ENCODE data around the gene GRXCR1.

The GRXCR1 gene

DNA sequence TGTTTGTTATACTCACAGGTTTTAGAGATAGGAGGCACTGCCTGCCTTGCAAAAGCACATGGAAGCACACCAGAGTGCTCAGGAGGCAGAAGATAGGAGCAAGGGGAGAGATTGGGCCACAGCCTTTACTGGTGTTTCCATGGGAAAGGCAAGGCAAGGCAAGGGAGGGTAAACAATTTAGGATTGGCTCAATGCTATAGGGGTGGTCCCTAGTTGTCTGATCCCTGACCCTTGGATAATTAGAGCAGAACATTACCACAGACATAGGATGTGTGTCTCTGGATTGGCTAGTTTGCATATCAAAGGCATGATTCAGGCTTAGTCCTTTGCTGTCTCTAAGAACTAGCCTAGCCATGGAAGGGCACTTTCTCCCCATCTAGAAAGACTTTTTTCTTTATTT is 36.1 kb downstream of the GRXCR1 start:
- DNase-seq (ENCODE audit: low read depth) = no peak

DNA sequence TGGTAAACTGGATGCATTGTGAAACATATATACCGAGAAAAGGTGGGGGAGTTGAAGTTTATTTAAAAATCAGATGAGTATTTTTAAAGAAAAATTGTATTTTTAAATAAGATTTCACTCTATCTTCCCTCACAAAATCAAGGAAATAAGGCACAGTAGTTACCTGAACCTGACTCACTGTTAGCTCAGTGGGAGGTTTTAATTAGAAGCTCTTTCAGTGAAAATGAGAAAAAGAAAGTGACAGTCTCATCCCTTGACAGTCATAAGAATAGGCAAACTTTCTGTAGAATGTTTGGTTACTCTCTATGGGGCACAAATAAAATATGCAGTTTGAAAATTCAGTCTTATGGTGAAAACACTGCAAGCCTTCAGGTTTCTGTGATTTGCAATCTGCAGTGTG is 49.7 kb downstream of the GRXCR1 start:
- no peak for DNase-seq (ENCODE audit: low read depth)

DNA sequence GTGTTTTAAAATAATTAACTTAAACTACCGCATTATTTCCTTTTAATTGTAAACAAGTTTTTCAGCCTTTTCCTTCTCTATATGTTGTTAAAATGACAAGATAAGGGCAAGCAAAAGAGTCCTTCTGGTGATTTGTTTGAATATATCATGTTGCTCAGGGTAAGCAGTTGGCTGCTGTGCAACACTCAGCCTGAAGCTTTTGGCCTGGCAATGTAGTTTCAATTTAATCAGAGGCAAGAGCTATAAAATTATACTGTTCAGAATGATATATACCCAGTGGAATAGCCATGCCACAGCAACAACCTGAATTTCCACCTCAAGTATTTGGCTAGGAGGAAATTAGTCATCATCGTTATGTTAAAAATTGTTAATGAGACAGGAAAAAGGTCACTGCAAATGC is 53.4 kb downstream of the GRXCR1 start:
- no peak for DNase-seq (ENCODE audit: low read depth)

DNA sequence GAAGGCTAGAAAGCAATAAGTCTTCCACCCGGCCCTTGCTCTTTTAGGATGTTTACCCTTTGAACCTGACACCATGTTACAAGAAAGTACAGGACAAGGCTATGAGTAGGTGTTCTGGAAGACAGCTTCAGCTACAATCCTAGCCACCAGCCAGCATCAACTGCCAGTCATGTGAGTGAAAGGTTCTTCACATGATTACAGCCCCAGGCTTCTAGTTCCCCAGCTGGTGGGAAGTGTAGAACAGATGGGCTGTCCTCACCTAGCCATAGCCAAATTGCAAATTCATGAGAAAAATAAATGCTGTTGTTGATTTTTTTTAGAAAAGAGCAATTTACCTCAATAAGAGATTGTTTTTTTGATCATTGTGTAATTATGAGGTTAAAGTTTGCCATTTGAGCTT is 60.8 kb downstream of the GRXCR1 start:
- no peak for DNase-seq (ENCODE audit: low read depth)

DNA sequence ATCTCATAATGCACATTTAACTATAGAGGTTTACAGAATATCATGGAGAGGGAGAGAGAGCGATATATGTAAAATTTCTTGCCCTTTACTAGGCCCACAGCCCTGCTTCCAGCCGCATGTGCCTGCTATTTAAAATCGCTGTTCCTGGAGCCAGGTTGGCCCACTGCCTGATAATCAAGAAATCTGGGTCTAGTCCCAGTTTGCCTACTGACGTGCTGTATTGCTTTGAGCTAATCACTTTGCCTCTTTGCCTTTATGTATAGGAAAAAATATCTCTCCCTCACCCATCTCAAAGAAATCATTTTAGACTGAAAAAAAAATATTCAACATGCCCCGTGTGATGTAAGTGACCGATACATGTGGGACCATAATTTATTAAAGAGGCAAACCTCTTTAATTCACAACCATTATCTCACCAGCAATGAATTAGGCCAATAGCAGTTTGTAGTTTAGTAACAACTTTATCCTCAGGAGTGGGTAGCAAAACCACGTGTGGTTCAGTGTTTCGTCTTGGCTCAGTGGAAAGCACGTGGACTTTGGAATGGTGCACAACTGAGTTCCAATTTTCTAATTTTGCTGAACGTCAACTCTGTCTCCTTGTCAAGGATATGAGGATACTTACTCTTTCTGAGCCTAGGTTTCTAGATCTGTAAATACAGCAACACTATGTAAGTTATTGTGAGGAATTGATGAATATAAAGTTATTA is 62.6 kb downstream of the GRXCR1 start:
- DNase-seq (ENCODE audit: low read depth) = no peak

DNA sequence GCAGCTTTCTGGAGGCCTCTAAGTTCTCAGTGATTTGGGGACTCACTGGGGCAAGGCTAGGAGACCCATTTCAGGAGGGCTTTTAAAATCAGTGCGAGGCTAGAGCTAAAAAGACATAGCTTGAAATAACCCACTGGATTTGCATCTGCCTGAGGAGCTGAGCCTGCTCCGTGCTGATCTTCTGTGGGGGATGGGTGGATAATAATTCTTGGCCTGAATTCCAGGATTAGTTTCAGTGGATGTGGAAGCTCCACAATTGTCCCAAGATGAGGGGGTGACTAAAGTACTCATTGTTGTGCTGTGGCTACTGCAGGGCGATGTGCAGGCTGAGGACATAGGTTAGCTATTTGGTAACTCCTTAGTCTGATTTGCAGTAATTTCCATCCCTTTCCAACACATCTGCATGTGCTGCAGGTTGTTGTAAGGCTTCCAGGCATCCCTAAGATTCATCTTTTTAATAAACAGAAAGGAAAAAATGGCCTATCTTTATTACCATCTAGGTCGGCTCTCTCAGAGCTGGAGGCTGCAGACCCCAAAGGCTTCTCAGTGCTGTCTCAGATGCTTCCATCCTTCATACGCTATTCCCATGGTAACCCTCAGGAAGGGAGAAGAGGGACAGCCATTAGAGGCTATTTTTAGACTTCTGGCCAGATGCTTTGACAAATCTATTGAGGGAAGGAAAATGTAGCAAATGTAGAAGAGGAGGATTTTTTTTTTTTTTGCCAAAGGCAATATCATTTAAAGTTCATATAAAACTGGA is 63.4 kb downstream of the GRXCR1 start:
- no peak for DNase-seq (ENCODE audit: low read depth)

DNA sequence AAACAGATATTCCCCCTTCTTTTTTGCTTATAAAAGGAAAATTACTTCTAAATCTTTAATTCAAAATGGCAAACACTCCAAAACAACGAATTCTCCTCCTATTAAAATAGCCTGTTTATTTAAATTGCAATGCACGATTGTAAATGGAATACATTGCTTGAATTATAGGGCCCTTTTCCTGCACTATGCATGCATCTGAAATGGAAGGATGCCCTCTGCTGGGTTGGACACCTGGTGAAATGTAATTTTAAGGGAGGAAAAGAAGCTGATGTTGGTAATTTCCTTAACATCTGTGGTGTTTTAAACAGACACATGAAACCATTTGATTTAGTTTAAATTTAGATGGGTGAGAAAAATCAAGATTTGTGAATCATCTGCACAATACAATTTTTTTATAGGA is 72.8 kb downstream of the GRXCR1 start:
- DNase-seq (ENCODE audit: low read depth) = no peak

DNA sequence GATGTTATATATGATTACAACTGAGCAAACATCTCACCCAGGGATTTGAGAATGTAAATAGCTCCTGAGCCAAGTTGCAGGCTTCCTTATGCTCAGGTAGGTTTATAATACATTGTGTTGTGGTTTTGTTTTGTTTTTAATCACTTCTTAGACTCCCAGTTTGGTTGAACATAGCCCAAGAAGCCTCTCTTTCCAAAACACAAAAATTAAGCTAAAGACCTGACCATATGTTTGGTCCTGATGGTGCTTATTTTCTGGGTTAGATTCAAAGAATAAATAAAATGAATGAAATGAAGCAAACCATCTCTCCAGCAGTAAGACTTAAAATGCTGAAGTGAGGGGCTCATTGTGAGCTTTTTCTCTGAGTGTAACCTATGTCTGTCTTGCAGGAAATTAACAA is 93.5 kb downstream of the GRXCR1 start:
- DNase-seq (ENCODE audit: low read depth) = no peak

DNA sequence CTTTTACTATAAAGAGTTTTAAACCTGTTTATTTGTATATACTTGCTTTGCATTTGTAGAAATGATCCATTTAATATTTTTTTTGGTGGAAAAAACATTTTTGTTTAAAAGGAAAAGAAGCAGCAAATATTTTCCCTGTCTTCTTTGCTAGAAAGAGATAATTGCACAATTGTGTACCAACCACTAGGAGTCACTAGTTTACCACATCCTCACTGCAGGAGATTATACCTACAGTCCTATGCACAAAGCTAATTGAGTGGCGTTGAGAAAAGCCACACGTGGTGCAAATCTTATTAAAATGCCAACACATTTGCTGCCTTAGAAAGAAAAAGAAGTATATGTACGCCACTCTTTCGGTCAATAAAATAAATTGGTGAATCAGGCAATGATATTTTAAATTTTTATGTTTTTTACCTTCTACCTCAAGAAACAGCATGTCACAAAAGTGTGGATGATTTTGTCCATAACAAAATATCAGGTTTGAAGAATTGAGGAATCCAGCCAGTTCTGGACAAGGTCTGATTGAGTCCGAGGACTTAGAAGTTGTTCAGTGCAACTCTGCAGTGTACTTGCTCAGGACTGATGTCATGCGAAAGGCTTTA is 102.9 kb downstream of the GRXCR1 start:
- no peak for DNase-seq (ENCODE audit: low read depth)

DNA sequence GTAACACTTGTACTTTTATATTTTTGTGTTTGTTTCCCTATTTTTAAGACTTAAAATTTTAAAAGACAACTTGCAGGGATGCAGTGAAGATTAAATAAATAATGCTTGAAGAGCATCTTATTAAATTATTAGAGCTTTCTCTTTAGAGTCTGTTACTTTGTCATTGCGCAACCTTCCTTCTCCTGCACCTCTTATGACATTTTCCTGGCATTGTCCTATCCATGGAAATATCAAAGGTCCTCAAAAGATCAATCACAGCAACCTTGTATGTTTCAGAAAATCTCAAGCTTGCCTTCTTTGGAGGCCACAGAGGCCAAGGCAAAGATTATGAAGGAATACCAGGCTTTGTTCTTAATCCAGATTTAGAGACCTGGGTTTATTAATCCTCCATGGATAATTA is 116.3 kb downstream of the GRXCR1 start:
- DNase-seq (ENCODE audit: low read depth) = no peak

DNA sequence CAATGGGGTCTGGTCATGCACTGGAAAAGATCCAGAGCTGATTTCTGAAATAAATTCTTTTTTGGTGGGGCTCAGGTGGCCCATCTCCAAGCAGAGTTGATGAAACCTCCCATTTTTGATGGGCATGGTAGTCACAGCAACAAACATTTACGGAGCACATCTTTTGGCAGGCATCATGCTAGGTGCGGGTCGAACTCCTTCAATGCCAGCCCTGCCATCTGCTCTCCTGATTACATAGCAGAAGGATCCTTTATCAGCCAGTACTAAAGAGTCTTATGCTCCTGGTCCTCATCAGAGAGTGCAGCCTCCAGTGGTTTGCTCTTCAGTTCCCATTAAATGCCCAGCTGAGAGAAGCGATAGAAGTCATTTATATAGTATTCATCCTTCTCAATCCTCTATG is 121.7 kb downstream of the GRXCR1 start:
- no peak for DNase-seq (ENCODE audit: low read depth)

DNA sequence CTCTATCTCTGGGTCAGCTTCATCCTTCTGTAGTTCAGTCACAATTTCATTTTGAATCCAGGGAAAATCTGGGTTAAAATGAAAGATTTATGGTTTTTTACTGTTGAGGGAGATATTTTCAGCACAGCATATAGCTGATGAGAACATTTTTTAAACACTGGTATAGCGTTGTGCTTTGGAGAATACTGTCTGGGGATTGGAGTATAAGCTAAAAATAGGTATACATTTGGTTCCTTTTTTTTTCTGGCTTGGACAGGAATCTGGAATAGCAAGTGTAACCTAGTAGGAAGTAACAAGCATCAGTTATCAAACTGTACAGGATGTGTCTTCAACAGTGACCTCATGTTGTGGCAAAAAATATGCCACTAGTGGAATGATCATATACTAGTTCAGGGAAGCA is 149.1 kb downstream of the GRXCR1 start:
- DNase-seq (ENCODE audit: low read depth) = no peak

DNA sequence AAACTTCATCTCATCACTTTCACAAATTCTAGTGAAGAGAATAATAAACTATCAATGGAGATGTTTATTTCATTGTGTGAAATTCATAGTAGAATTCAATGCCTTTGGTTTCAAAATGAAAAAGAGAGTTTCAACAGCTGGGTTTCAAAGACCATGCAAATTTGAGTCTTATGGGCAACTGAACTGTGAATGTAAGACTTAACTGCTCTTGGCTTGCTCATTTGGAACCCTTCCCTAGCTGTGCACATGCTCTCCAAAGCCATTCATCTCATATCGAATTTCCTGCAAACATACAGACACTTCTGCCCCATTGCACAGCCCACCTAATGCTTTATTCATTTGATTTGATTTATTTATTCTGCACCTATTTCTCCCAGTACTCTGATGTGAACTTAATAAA is 154.5 kb downstream of the GRXCR1 start:
- DNase-seq (ENCODE audit: low read depth) = no peak

DNA sequence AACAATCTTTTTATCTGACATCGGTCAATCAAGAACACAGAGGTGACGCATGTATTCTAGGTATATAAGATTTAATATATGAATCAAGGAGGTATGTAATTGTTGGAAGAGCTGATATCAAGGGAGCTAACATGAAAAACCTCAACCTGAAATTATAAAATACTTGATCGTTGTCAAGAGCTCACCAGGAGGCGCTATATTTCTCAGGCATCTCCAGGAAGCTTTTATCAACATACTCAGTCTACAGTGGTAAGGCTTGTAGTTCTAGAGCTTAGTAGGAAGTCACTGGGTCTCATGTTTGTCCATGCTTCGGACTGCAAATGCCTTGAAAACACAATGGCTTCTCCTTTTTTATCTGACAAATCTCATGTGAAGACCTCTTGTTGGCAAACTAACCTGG is 156.1 kb downstream of the GRXCR1 start:
- DNase-seq (ENCODE audit: low read depth) = no peak

DNA sequence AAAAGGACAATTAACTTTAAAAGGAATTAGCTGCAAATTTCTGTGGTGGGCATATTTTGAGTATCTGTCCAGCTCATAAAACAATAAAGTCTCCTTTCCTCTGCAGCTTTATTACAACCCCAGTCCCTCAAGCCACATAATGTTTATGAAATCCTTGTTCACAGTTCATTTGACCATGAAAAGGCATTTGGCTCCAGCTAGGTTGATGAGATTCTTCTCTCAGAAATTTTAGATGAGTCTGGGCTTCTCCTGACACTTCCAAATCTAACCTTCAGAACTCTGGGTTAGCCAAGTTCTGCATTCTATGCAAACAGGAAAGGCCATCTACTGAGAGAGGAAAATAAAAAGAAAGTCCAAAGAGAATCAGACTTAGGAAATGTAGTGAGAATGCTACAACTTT is 156.8 kb downstream of the GRXCR1 start:
- DNase-seq (ENCODE audit: low read depth) = no peak

DNA sequence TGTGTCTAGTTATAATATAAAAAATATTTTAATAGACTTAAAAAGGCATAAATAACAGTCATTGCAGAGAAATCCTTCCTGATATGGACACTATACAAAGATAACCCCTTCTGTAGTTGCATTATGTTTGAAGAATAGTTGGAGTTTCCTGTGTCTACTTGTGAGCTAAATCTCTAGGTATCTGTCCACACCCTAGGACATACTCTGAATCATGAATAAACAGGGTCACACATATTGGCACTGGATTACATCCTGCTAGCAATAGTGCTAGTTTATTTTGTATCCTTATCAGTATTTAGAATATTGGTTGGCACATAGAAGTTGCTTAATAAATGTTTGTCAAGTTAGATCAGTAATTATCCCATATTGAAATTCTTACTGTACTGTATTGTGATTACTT is 173.9 kb downstream of the GRXCR1 start:
- DNase-seq (ENCODE audit: low read depth) = no peak

DNA sequence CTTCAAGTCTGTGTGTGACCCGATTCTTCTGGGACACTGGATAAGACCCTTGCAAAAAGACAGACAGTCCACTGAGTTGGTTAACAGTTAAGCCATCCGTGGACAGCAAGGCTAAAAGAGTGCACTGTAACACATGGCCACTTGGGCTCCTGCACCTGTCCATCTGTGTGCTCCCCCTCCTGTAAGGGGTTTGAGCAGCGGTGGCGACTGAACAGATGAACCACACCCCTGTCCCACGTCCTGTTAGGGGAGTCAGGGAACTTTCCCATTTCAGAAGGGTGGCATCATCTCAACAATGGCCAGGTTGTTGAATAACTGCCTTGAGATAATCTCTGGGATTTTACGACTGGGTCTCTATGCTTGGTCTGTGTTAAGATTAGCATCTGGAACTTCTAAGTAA is 178.6 kb downstream of the GRXCR1 start:
- no peak for DNase-seq (ENCODE audit: low read depth)
